Measurements from ENCODE around the gene ERVMER34-1.

- TF ChIP-seq POLR2A (IDR thresholded peaks at IDR 0.05) = no peak
- TF ChIP-seq CTCF (IDR thresholded peaks at IDR 0.05) = no peak
These were observed 34.7 kb downstream of the ERVMER34-1 start for GRCh38 chr4:52716364-52717151.

All from heart left ventricle (tissue), 13 donors.